Measurements from ENCODE around the gene PRRC2B.
"Not testable (repeated sequence)": the region's sequence is repeated elsewhere in the genome, so short reads cannot be mapped to it uniquely, and the experiment has no call there.

The PRRC2B gene

DNA sequence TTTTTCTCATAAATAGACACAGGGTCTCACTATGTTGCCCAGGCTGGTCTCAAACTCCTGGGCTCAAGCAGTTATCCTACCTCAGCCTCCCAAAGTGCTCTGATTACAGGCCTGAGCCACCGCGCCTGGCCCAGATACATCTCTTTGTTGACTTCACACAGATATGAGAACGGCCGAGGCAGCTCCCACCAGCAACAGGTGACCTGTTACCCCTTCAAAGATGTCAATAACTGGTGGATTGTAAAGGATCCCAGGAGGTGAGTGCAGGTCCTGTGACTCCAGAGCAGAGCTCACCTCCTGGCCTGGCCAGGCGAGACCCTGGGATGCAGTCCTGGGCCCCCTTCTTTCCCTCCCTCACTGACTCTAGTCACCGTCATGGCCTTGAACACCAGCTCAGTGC lies 118.0 kb downstream of the PRRC2B start:
- no peak for DNase-seq (ENCODE audit: low read depth in 2 of 2, low spot score in 1 of 2)

DNA sequence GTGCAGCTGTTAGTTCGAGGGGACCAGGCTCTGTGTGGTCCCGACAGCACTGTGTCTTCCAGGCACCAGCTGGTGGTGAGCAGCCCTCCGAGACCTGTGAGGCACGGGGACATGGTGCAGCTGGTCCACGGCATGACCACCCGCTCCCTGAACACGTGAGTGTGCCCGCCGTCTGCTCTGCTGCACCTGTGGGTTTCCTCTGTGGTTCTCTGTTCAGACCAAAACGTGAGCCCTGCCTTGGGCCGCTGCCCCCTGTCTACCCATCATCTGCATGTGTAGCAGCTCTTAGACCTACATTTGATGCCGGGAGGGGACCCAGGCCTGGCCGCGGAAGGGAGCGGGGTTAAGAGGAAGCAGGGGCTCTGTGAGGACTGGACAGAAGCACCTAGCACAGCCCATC lies 119.3 kb downstream of the PRRC2B start:
- DNase-seq (ENCODE audit: low read depth in 2 of 2, low spot score in 1 of 2), result no peak

DNA sequence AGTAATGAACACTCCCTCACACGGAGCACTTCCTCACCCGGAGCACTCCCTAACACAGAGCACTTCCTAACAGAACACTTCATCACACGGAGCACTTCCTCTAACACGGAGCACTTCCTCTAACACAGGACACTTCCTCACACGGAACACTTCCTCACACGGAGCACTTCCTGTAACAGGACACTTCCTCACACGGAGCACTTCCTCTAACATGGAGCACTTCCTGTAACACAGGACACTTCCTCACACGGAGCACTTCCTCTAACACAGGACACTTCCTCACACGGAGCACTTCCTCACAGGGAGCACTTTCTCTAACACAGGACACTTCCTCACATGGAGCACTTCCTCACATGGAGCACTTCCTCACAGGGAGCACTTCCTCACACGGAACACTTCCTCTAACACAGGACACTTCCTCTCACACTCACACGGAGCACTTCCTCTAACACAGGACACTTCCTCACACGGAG lies 121.7 kb downstream of the PRRC2B start:
- not testable (repeated sequence) for DNase-seq (ENCODE audit: low read depth in 2 of 2, low spot score in 1 of 2)

DNA sequence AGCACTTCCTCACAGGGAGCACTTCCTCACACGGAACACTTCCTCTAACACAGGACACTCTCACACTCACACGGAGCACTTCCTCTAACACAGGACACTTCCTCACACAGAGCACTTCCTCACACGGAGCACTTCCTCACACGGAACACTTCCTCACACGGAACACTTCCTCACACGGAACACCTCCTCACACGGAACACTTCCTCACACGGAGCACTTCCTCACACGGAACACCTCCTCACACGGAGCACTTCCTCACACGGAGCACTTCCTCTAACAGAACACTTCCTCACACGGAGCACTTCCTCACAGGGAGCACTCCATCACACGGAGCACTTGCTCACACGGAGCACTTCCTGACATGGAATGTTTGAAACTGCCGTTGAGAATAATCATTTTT lies 122.2 kb downstream of the PRRC2B start:
- DNase-seq (ENCODE audit: low read depth in 2 of 2, low spot score in 1 of 2), result no peak

DNA sequence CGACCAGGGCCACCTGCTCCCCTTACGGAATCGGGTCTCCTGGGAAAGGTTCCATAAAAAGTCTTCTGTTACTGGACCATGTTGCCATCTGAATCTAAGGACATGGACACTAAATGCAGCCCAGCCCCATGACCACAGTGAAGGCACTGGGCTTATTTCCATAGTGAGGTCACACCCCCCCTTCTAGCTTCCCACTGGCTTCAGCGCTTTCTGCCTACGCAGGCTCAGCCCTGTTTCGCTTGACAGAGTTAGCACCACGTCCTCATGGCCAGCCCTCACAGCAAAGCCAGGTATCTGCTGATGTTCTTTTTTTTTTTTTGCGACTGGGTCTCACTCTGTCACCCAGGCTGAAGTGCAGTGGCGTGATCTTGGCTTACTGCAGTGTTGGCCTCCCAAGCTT lies 123.0 kb downstream of the PRRC2B start:
- no peak for DNase-seq (ENCODE audit: low read depth in 2 of 2, low spot score in 1 of 2)

DNA sequence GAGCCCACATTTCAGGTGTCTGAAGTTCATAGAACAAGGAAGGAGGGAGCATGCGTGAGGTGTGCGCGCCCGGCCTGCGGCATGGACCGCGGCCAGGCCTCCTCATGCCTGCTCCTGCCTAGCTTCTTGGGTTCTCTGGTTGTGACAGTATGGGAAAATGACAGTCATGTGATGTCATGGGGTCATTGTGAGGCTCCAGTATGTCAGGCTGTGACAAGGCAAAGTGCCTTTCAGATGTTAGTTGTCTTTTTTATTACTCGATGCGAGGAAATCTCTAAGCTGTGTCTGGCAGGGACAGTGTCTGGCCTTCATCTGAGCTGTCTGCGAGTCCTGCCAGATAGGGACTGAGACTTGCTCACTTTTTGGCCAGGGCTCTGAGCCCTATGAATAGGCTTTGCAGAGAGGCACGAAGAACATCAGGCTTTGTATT lies 123.9 kb downstream of the PRRC2B start:
- DNase-seq (ENCODE audit: low read depth in 2 of 2, low spot score in 1 of 2), result no peak

DNA sequence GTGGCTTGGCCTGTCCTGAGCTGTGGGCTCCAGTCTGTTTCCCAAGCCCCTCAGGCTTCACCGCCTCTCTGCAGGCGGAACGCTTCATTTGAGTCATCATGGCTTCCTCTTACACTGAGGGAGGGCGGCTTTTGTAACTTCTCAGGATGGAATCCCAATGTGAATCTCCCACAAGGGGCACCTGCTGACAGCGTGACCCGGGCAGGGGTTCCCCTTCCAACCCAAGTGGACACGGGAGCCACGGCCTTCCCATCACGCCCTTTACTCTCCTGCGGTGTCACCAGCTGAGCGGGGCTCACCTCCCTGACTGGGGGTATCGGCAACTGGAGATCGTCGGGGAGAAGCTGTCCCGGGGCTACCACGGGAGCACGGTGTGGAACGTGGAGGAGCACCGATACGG lies 124.7 kb downstream of the PRRC2B start:
- DNase-seq (ENCODE audit: low read depth in 2 of 2, low spot score in 1 of 2), result no peak

DNA sequence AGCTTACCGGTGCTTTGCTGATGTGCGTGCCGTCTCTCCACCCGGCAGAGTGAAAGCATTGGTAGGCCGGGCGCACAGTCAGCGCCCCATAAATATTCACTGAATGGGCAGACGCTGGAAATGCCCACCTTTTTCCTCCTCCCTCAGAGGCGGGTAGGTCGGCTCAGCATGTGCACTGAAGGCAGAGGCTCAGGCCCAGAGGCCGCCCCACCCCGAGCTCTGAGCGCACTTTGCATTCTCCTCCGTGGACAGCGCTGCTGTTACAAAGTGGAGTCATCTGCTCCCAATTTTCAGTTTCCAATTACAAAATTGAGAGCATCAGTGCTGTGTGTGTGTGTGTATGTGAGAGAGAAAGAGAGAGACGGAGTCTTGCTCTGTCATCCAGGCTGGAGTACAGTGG lies 126.6 kb downstream of the PRRC2B start:
- no peak for DNase-seq (ENCODE audit: low read depth in 2 of 2, low spot score in 1 of 2)

DNA sequence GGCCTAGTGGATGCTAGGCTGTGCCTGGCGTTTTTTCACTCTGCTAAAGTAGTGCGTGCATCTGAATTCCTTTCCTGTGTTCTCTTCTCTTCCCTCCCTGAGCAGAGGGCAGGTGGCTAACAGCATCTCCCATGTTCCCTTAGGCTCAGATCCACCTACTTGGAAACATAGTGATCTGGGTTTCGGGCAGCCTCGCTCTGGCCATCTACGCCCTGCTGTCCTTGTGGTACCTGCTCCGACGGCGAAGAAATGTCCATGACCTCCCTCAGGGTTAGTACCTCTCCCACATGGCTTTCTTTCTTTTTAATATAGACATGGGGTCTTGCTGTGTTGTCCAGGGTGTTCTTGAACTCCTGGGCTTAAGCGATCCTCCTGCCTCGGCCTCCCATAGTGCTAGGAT lies 127.3 kb downstream of the PRRC2B start:
- no peak for DNase-seq (ENCODE audit: low read depth in 2 of 2, low spot score in 1 of 2)

DNA sequence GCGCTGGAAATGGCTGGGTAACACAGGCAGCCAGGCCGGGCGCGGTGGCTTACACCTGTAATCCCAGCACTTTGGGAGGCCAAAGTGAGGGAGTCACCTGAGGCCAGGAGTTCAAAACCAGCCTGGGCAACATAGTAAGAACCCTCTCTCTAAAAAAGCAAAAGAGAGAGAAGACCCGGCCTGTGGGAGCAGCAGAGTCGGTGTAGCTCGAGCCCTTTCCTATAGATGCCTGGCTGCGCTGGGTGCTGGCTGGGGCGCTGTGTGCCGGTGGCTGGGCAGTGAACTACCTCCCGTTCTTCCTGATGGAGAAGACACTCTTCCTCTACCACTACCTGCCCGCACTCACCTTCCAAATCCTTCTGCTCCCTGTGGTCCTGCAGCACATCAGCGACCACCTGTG lies 127.9 kb downstream of the PRRC2B start:
- no peak for DNase-seq (ENCODE audit: low read depth in 2 of 2, low spot score in 1 of 2)

DNA sequence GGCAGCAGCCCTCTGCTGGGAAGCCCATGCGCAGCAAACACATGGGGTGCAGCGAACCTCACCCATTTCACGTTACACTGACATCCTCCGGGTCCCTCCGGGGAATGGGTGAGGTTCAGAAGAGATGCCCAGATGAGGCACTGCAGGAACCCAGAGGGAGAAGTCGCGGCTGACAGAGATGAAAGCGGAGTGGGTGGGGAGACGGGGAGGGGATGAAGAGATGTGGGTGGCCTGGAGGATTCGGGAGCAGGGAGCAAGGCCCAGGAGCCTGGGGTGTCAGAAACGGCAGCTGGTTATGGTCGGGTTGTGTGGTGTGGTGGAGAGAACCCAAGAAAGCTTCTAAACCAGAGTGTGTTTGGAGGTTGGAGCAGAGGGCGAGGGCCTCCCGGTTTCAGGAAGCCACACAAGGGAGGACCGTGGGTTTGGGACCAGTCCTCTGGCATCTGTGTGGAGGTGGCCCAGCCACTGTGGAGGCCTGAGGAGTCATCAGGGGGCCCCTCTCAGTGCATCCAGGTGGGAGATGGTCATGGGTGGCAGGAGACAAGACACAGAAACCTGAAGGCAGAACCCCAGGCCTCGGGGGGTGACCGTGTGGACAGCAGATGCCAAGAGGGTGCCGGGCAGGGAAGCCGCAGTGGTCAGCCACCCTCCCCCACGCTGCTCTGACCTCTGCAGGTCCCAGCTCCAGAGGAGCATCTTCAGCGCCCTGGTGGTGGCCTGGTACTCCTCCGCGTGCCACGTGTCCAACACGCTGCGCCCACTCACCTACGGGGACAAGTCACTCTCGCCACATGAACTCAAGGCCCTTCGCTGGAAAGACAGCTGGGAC lies 128.6 kb downstream of the PRRC2B start:
- DNase-seq (ENCODE audit: low read depth in 2 of 2, low spot score in 1 of 2), result no peak

DNA sequence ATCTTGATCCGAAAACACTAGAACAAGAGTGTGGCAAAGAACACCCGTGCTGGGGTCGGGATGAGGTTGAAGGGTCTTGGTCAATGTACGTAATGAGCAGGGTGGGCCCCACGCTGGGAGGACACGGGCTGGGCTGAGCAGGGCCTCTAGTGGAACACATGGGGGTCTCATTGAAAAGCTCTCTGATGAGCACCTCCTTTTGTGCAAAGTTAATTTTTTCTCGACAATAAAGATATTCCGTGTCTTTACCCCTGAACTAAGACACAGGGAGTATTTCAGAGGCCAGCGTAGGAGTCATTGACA lies 129.2 kb downstream of the PRRC2B start:
- DNase-seq (ENCODE audit: low read depth in 2 of 2, low spot score in 1 of 2), result no peak

DNA sequence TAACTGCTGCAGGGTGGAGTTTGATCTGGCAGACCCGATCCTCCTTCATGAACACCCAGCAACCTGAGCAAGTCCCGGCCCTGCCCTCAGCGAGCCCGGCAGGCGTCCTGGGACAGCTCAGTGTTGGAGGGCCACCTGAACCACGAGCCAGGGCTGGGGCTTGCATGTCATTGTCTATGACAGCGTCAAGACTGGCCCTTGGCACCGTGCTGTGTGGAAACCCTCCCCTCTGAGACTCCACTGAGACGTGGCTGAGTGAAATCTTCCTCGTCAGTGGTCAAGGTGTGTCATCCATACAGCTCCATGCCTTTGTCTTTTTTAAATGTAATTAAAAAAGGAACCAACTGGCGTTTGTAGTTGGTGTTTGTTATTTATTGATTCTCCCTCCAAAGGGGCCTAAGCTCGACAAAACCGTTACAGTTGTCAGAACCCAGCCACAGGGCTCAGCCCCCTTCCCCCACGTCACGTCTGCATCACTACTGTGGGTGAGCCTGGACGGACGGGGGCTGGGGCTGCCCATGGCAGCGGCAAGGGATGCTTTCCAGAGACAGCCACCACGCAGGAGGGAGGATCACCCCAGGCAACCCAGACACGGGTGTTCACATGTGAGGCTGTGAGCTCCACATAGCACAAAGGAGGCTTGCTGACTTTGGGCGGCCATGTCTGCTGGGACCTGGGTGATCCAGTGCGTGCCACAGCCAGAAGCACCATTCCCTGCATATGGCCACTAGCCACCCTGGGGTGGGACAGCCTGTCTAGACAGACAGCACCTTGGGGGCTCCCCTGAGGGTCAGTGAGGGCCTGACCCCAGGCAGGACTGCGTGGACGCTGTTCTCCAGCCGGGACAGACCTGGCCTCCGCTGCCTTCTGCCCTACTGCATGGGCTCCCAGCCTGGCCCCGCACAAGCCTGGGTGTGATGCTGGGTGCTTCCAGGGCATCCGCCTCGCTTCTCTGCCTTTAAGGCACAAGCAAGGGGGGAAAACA lies 129.9 kb downstream of the PRRC2B start:
- no peak for DNase-seq (ENCODE audit: low read depth in 2 of 2, low spot score in 1 of 2)

DNA sequence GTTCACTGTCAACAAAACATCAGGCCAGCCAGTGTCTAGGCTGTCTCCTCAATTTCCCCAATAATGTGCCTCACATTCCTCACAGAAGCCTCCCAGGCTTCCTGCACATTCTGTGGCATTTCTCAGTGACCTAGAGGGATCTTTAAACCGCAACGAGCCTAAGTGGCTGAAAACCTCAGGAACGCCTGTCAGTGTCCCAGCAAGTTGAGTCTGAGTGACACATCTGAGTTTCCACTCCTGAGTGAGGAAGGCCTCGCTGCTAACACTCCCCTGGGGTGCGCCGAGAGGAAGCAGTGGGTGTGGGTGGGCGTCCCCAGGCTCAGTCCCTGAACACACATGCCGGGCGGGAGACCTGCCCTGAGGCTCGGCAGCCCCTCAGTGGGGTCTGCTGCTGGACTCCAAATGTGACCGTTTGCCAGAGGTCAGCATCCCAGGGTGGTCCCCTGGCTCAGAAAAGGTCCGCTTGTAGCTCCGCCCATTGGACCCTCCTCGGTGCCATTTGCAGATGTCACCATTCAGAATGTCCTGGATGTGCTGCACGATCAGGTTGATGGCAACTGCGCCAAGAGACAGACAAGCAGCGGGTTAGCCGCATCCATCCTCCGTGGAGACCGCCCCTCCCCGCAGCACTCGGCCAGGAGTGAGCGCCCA lies 130.9 kb downstream of the PRRC2B start:
- no peak for DNase-seq (ENCODE audit: low read depth in 2 of 2, low spot score in 1 of 2)

DNA sequence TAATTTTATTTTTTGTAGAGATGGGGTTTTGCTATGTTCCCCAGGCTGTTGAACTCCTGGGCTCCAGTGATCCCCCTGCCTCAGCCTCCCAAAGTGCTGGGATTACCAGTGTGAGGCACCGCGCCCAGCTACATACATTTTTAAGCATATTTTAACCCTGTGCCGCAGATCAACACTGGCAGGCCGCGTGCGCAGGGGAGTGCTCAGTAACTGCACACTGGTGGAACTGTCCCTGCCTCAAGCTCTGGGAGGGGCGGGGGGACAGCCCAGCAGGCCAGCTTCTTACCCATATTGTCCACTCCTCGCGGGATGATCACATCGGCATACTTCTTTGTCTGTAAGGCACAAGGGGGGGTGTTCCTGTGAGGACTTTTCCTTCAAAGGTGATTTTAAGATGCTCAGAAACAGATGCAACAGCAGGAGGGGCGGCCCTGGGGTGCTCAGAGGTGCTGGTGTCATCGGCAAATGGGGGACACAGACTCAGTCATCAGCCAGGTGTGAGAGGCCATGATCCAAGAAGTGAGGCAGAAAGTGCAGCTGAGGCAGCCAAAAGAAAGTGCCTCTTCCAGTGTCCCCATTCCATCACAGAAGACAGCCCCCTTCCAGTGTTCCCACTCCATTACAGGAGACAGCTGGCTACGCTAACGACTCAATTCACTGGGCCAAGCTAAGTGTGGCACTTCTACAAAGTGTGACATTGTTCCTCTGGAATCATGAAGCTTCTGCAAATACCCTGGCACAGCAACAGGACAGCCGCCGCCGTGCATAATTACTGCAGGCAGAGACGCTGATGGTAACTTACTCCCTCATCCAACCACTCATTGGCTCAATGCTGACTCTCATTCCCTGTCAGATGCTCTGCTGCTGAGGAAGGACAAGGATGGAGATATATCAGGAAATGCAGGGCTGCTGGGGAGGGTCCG lies 132.0 kb downstream of the PRRC2B start:
- DNase-seq (ENCODE audit: low read depth in 2 of 2, low spot score in 1 of 2), result no peak

DNA sequence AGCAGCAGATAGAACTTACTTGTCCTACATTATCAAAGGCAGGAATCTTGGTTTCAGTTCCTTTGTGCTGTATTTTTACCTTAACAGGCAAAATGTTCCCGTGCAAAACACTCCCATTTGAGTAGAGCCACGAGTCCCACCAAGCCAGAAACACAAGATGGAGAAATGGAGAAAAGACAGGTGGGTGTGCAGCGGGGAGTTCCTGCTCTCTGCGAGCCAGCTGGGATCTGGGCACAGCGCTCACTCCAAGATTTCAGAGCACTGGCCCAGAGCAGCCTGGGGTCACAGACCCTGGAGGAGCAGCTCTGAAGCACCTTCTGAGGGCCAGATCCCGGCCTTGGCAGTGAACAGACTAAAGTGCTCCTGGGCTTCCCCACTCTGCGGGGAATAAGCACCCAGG lies 134.3 kb downstream of the PRRC2B start:
- DNase-seq (ENCODE audit: low read depth in 2 of 2, low spot score in 1 of 2), result no peak

DNA sequence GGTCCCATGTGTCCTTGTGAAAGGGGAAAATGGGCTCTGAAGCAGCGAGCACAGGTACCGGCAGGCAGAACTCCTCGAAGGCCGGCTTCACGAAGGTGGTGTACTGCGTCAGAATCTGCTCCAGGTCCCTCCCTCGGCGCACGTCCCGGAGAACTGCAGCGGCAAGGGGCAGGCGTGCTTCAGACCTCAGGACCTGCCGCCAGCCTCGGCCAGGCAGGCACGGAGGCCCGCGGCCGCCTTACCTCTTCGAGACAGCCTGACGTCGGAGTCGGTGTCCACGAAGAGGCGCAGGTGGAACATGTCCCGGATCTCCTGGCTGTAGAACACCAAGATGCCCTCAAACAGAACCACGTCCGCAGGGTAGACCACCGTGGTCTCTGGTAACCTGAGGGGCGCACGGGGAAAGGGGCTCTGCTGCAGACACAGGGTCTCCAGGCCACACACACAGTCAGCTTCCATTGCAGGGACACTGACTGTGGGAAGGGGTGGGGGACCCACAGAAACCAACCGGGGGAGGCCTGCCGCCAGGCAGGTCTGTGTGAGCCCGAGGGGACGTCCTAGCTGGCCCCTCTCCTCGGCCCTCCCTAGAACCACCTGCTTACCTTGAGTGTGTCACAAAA lies 135.1 kb downstream of the PRRC2B start:
- DNase-seq (ENCODE audit: low read depth in 2 of 2, low spot score in 1 of 2), result no peak

DNA sequence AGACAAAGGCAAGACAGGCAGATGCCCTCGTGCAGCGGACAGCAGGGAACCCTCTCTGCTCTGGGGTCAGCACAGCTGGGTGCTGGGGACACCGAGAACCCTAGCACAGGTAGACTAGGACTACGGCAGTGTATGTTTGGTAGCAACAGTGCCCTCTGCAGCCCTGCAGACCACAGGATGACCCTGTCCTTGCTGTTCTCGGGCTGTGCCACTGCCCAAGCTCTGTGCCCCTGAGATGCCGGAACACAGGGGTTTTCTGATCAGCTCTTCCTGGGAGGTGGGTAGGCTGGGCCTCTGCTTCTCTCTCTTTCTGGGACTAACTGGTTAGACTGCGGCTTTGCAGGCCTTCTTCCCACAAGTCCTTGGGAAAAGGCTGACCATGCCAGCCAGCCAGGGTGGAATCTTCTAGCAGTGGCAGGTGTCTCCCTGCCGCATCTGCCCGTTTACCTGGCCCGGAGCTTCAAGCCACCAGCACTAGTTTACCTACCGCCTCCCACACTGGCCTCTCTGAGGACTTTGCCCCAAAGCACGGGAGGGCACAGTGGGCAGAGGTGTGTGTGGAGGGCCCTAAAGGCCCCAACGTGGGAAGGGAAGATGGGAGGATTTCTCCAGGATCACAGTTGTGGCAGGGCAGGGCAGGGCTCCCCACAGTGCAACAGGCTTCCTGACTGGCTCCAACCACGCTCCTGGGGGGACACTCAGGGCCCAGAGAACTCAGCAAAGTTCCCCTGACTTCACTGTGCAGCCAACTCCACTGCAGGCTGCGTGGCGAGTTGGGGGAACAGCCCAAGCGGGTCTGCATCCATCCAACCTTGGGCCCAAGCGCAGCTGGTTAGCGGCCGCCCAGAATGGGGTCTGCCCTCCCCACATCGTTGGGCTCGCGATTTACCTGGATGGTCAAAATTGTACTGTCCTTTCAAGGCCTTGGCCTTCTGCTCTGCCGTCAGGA lies 136.0 kb downstream of the PRRC2B start:
- DNase-seq (ENCODE audit: low read depth in 2 of 2, low spot score in 1 of 2), result no peak

DNA sequence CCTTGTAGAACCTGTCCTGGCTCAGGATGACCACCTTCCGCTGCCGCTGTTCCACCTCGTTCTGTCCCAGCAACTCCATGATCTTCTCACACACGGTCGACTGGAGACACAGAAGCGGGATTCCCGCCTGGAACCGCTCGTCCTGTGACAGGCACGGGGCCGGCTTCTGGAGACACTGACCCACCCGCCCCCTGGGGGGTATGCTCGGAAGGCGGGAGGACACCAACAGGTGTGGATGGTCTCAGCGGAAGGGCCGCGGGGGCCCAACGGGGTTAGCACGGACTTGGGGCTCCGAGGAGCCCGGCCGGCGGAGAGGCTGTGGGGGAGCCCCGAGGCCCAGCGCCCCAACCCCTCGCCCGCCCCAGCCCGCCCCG lies 136.6 kb downstream of the PRRC2B start:
- DNase-seq (ENCODE audit: low read depth in 2 of 2, low spot score in 1 of 2), result no peak

Measured in stimulated activated CD8-positive, alpha-beta memory T cell treated with anti-CD3 and anti-CD28 coated beads, Interleukin-4, amount 100 ng/mL, for 1 hour (primary cell).